Stimulated activated CD8-positive, alpha-beta memory T cell treated with anti-CD3 and anti-CD28 coated beads, Interleukin-2, amount 100 ng/mL, for 48 hours (primary cell): ENCODE measurements around the gene PTPRN2.

Experiments
- DNase-seq, 2 donors: peaks; one replicate each; pipeline ENCODE4 v3.0.0-alpha.2; 2020; ENCODE audit warnings: low read depth in 2 of 2

The PTPRN2 gene

GRCh38 chr7:158017111-158018097, 570.2 kb downstream of the PTPRN2 start:
- no peak for DNase-seq

GRCh38 chr7:158016180-158017097, 571.2 kb downstream of the PTPRN2 start:
- DNase-seq = no peak

GRCh38 chr7:158015403-158016179, 572.0 kb downstream of the PTPRN2 start:
- DNase-seq = no peak

DNA sequence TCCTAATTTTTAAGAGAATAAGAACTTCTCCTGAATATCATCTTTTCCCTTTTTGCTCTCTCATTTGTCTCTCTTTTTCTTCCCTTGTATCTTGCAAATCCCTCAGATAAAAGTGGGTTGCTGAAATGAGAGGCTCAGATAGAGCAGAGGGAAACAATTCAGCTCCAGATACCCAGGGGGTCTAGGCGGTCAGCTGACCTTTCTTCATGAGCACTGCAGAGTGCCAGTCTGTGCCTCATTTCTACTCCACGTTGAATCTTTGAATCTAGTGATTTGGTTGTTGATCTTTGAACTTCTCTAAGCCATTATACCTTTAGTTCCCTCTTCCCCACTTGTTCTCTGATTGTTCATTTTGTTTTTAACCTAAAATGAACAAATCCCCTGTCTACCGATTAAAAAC, 572.6 kb downstream of the PTPRN2 start:
- no peak for DNase-seq

GRCh38 chr7:158013085-158013668, 574.4 kb downstream of the PTPRN2 start:
- no peak for DNase-seq

GRCh38 chr7:158011941-158012340, 575.7 kb downstream of the PTPRN2 start:
- no peak for DNase-seq

- no peak for DNase-seq
Observed at GRCh38 chr7:158010961-158011693, 576.5 kb downstream of the PTPRN2 start.

DNA sequence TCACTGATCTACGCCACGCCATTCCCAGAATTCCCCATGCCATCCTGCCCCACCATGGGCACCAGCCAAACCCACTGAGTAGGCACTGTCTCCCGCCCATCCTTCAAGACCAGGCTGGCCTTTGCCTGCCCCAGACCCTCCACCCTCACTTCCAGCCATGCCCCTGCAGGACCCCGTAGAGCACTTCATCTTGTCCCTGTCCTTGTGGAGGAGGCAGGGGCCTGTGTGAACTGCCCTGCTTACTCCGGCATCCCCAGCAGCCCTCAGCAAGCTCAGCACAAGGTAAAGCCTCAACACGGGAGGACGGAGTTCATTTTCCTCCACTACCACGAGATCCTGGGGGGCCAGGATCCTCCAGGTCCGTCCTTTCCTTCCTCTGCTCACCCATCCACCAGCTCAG, 577.7 kb downstream of the PTPRN2 start:
- DNase-seq = no peak

DNA sequence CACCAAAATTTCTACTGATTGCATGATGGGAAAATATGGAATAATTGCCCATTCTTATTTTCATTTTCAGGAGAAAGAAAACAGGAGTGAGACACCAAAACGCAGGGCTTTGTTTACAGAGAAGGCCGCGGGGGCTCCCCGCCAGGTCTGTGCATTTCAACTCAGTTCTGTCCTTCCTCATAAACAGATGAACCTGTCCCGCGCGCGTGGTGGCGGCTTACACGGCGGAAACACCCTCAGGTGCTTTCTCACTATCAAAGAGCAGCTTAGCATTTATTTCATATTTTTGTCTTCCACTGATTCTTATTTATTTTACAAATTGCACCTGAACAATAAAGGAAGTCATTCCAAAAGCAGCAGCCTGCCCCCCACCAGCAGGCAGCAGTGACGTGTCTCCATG, 579.4 kb downstream of the PTPRN2 start:
- no peak for DNase-seq

DNA sequence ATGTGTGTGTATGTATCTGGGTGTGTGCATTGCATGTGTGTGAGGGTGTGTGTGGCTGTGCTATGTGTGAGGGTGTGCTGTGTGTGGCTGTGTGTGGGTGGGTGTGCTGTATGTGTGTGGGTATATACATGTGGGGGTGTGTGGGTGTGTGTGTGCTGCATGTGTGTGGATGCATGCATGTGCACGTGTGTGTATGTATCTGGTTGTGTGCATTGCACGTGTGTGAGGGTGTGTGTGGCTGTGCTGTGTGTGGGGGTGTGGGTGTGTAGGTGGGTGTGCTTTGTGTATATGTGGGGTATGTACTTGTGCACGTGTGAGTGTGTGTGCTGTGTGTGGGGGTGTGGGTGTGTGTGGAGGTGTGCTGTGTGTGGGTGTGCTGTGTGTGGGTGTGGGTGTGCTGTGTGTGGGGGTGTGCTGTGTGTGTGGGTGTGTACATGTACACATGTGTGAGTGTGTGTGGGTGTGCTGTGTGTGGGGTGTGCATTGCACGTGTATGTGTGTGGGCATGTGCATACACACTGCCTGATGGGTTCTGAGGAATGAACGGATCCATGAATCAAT, 579.8 kb downstream of the PTPRN2 start:
- no peak for DNase-seq

GRCh38 chr7:158006841-158007696, 580.6 kb downstream of the PTPRN2 start:
- no peak for DNase-seq

DNA sequence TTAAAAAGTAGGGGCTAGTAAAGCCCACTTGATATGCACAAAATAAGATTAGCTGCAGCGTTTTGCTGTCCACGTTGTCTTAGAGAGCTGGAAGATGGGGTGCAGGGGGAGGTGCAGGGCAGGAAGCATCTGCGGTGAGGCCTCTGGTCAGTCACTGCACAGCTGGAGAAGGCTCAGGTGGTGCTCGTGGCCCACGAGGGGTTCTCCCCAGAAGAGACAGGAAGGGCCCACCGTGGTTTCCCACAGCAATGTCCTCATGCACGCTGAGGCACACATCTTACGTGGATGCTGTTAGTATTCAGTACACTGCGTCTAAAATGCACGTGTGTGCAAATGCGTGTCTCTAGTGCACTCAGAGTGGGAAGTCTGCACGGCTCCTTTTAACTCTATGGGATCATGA, 582.1 kb downstream of the PTPRN2 start:
- DNase-seq = no peak

DNA sequence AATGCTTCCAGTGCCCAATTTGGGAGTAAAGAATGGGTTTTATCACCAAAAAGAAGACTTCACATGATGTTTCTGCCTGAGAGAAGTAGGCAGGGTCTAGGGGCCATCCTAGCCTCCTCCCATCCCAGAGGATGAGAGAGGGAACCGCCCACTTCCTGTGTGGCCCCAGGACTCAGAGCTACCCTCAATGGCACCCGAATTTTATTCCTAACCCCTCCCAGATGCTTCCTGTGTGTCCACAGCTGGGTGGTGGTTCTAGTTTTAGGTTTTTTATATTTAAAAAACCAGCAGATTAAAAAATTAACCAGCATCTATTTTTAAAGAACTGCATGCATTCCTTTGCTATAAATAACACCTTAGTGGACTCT, 583.5 kb downstream of the PTPRN2 start:
- no peak for DNase-seq

DNA sequence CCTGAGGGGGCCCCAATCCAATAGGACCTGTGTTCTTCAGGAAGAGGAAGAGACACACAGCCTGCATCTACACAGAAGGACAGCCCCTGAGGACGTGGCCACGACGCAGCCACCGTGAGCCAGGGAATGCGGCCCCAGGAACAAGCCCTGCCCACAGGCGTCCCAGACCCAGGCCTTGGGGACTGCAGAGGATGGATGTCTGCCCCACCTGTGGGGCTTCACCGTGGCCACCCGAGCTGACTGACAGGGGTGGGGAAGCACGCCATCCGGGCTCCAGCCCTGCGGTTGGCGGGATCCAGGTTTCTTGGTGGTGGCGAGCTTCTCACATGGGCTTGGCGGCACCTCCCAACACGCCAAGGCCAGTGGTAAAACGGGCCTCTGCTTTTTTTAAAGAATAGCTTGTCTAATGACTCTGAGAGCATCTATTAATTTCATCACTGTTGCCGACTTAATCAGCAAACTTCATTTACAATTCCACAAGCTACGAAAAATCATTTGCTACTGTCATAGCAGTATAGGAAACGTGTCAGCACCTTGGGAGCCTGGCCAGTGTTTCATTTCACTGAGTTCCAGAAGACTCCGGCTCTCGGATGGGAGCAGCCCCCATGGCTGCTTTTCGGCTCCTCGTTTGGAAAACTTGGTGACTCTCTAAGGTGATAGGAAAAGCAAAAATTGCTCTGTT, 584.0 kb downstream of the PTPRN2 start:
- no peak for DNase-seq

- no peak for DNase-seq
Observed at GRCh38 chr7:158002486-158003080, 585.0 kb downstream of the PTPRN2 start.

- DNase-seq = no peak
Observed at GRCh38 chr7:158001621-158002320, 585.9 kb downstream of the PTPRN2 start.

DNA sequence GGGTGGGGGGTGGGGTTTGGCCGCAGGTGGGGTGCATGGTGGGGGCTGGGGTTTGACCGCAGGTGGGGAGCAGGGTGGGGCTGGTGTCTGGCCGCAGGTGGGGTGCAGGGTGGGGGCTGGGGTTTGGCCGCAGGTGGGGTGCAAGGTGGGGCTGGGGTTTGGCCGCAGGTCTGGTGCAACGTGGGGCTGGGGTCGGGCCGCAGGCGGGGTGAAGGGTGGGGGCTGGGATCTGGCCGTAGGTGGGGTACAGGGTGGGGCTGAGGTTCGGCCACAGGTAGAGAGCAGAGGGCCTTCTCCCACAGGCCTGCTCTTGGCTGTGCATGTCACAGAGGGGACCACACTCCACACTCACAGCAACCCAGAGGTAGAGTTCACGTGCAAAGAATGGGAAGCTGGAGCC, 586.6 kb downstream of the PTPRN2 start:
- DNase-seq = no peak

- DNase-seq = no peak
Observed at GRCh38 chr7:158000160-158000559, 587.5 kb downstream of the PTPRN2 start.
